ENCODE data around the gene YBEY.

GRCh38 chr21:46318464-46318845 lies 32.3 kb downstream of the YBEY start:
- TF ChIP-seq CTCF (IDR thresholded peaks at IDR 0.05), result no peak
- TF ChIP-seq POLR2A (IDR thresholded peaks at IDR 0.05), result no peak
- TF ChIP-seq POLR2AphosphoS5 (IDR thresholded peaks at IDR 0.05), result no peak

All from sigmoid colon (tissue), 4 donors.